Measurements from ENCODE around the gene LRRC18.

Gene LRRC18

GRCh38 chr10:48964038-48964437 is 24.4 kb upstream of the LRRC18 start:
- TF ChIP-seq CTCF (IDR thresholded peaks at IDR 0.05; ENCODE audit: borderline replicate concordance, insufficient read depth, low read depth, low read length) = no peak
- H3K4me3 ChIP-seq (ENCODE audit: low read depth, low read length) = no peak overlapping the region

- H3K4me3 ChIP-seq (ENCODE audit: low read depth, low read length) = no peak overlapping the region
- TF ChIP-seq CTCF (IDR thresholded peaks at IDR 0.05; ENCODE audit: borderline replicate concordance, insufficient read depth, low read depth, low read length) = no peak
These were observed 19.1 kb upstream of the LRRC18 start for GRCh38 chr10:48958598-48959190.

GRCh38 chr10:48957361-48958151 is 17.9 kb upstream of the LRRC18 start:
- H3K4me3 ChIP-seq (ENCODE audit: low read depth, low read length) = no peak overlapping the region
- TF ChIP-seq CTCF (IDR thresholded peaks at IDR 0.05; ENCODE audit: borderline replicate concordance, insufficient read depth, low read depth, low read length) = no peak

GRCh38 chr10:48951707-48952106 is 12.1 kb upstream of the LRRC18 start:
- H3K4me3 ChIP-seq (ENCODE audit: low read depth, low read length) = no peak overlapping the region
- no peak for TF ChIP-seq CTCF (IDR thresholded peaks at IDR 0.05; ENCODE audit: borderline replicate concordance, insufficient read depth, low read depth, low read length)

- TF ChIP-seq CTCF (IDR thresholded peaks at IDR 0.05; ENCODE audit: borderline replicate concordance, insufficient read depth, low read depth, low read length) = no peak
These were observed 8.9 kb upstream of the LRRC18 start for GRCh38 chr10:48948470-48949037.

GRCh38 chr10:48947690-48948469 is 8.2 kb upstream of the LRRC18 start:
- TF ChIP-seq CTCF (IDR thresholded peaks at IDR 0.05; ENCODE audit: borderline replicate concordance, insufficient read depth, low read depth, low read length) = no peak
- H3K4me3 ChIP-seq (ENCODE audit: low read depth, low read length) = no peak overlapping the region

More at GRCh38 chr10:48948470-48949037, 8.9 kb upstream of the LRRC18 start:
- H3K4me3 ChIP-seq (ENCODE audit: low read depth, low read length) = no peak overlapping the region

Measured in GM12875 (cell line).